Measurements from ENCODE around the gene CNTN5.
A peak's percentile ranks its signal among the peaks of the same experiment; 100 is the strongest.
"Not testable (repeated sequence)": the region's sequence is repeated elsewhere in the genome, so short reads cannot be mapped to it uniquely, and the experiment has no call there.

The CNTN5 gene

DNA sequence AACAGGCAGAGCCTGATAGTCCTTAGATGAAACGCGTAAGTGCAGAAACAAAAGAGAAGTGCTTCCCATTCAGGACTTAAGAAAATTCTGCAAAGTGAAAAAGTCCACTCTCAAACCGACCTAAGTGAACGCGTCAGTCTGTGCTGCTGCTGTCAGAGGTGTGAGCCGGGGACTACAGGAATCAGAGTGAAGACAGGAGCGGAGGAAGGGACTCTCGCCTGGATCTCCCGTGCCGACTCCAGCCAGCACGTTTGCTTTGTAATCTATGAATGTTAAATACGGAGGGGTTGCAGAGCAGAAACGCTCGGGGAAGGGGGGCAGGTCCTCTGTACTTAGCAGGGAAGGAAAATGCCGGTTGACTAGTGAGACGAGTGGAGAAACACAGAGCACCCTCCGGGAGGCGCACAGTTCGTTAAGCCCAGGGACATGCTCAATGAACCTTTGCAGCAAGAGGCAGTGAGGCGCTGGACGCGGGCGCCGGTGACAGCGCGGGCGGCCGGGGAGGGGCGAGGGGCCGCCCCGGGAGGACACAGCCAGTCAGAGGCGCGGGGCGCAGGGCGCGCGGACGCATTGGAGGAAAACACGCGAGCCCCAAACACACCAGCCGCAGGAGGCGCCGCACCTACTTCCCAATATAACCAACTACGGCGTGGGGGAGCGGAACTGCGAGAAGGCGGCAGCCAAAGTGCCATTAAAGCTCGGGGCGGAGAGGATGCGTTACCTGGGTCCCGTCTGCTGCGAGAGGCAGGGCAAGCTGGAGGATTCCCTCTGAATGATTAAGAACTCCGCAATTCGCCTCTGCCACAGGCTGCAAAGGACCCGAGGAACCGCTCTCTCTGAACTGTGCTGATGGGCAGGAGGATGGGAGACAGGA, at the start of gene CNTN5:
TSS of gene CNTN5 (plus strand) at position 598 of the 874 bp plus-strand sequence.
- DNase-seq (ENCODE audit: low spot score) = no peak

DNA sequence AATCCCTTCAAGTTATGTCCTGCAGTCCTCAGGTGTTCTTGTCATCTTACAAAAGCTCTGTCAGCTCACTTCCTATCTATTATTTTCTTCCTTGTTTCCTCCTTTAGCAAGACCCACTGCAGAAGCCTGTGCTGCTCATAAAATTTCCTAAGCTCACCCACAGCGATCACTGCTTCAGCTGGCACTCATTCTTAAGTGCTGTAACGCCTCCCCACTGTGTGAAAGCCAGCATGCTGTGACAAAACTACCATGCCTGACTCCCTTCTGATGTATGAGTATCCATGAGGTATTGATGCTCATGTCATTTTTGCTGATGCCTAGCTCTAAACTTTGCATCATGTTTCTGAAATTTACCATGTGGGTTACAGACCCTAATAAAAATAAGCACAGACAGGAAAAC, 41.5 kb upstream of the CNTN5 start:
- no peak for DNase-seq (ENCODE audit: low spot score)

DNA sequence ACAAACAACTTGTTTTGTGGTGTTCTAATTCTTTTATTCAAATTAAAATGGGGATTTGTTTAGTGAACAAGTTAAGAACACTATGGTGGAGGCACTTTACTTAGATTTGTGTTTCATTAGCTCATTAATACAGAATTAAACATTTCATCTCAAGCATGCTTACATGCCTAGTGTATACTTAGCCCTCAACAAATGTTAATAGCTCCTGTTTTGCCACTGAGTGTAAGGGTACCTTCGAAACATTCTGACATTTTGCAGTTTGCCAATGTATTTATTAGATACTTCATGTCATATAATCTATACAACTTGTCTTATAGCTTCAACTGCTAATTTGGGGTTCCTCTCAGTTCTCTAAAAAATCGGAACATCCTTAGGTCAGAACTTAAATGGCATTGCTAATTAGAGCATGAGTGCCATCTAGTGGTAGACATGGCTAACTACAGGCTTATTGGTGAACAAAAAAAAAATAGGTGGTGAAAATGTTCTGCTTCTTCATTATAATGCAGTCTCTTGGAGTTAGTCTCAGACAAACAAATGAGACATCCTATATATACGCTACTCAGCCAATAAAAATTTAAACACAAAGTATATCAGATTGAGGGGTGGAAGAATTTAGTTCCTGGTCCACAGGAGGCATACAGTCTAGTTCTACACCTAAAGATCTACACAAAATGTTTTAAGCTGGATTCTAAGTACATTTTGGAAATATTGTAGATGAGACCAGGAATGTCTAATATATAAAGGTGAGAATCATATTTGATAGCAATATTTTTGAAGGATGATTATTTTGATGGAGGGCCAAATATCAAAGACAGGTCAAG, 4.9 kb upstream of the CNTN5 start:
- peak; percentile 22 for DNase-seq (ENCODE audit: low spot score)

DNA sequence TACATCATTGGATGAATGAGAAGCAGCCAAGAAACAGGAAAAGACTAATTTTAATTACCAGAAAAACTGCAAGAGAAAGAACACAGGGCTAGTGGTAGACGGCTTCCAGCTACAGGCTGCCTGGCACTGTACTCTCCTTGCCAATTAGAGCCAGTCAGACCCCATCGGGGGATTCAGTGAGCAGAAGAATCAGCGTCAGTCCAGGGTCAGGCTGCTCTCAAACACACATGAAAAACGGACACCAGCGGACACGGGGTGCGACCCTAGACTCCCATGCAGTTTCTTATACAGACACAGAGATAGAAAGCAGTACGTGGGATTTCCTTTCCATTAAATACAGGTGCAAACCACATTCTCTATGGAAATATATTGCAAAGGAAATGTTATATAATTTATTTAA, 1.1 kb upstream of the CNTN5 start:
- DNase-seq (ENCODE audit: low spot score) = no peak

DNA sequence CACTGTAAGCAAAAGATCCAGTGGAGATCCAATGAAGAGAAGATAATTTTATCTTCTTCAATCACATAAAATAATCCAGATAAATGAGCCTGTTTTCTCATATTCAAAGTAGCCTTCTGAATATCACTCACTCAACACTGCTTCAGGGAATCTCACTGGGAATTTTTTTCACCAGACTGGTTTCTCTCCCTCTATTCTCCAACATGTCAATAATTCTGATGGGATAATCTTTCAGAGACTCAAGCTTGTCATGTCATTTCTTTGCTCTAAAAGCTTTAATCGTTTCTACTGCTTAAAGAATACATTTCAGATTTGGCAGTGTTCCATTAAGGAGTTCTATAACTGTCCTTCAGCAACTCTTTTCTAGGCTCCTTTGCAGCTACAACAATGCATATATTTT, 16.3 kb downstream of the CNTN5 start:
- no peak for DNase-seq (ENCODE audit: low spot score)

DNA sequence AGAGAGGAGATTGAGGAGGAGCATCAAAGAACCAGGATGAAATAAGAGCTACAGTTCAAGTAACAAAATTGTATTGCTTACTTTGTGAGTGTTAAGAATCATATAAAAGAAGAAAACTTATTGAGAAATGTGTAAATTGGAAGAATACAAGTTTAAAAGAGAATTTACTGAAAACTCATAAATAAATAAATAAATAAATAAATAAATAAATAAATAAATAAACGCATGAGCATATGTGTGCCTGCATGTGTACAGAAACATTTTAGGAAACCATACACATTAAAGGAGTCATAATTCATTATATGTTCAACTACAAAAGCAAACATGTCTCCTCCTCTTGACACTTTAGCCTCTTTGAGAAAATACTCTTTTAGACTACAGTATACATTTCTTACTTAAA, 42.6 kb downstream of the CNTN5 start:
- no peak for DNase-seq (ENCODE audit: low spot score)

DNA sequence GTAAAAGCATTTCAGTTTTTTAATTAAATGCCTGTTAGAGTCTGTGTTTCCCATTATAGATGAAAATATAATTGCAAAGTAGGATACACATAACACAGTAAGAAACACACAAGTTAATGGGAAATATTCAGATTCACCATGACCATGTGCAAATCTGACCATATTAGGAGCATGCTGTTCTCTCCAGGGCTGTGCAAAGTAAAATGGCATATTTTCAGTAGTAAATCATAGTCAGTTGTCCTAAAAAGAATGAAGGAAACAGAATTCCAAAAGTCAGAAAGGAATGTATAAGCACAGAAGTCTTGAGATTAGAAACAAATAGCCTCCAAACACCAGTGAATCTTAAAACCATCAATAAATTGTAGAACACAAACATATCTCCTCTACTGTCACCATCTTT, 44.4 kb downstream of the CNTN5 start:
- DNase-seq (ENCODE audit: low spot score) = no peak

DNA sequence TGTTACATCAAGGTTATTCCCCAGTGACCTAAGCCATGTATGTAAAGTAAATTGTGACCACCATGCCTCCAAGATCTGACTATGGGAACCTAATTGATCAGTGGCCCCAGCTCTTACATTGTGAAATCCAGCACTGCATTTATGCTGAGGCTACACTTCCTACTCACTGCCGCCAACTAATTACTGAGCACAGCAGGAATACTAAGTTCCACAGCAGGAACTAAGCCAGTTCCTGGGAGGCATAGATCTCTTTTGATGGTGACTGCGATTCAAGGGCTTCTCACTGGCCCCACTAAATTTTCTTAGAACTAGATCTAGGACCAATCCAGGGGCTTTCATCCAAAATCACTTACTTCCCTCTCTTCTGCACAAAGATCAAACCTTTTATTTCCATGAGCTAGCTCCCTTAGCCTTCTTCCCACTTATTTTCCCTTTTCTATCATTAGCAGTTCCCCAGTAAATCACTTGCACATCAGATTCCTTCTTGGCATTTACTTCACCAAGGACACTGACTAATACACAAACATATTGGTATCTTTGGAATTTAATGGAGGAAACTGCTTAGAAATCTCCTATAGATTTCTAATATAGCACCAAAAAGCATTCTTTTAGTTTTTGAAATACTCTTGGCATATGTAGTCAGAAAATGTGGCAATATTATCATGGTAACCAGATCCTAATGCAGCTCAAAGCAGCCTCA, 46.0 kb downstream of the CNTN5 start:
- no peak for DNase-seq (ENCODE audit: low spot score)

DNA sequence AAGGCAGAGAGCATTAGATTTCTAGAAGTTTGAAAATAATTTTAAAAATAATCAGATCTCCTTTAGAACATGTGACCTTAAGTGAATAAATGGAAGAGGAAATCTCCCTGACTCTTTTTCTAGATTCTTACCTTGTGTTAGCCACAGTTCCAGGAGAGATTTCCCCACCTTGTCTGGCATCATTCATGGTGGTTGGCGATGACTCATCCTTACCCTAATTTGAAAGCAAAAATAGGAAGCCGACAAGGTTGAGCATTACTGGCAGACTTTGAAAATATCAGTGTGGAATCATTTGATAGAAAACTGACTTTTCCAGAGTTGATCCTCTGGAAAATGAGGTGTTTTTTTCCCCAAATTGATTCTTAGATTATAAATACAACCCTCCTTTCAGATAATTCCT, 48.1 kb downstream of the CNTN5 start:
- DNase-seq (ENCODE audit: low spot score) = no peak

DNA sequence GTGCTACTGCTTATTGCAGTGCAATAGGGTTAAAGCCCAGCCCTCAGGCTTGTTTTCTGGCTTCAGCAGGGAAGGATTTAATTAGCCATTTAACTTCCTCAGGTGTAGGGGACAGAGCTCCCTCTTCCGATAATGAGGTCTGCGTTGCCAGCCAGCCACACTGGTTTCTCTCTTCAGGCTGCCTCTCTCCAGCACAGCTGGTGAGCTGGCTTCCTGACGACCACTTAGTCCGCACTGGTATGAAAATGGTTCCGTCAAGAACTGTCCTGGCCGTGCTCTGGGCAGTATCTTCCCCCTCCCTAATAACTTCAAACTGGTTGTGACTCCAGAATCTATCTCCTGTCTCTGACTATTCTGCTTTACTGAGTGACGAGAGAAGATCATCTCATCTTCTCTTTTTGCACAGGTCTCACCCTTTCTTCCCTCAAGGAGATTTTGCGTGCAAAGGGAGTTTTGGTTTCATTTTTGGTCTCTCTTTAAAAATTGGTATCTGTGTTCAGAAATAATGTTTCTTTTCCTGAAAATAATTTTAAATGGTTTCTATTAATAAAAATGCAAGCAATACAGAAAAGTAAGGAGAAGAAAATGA, 49.2 kb downstream of the CNTN5 start:
- DNase-seq (ENCODE audit: low spot score) = no peak

DNA sequence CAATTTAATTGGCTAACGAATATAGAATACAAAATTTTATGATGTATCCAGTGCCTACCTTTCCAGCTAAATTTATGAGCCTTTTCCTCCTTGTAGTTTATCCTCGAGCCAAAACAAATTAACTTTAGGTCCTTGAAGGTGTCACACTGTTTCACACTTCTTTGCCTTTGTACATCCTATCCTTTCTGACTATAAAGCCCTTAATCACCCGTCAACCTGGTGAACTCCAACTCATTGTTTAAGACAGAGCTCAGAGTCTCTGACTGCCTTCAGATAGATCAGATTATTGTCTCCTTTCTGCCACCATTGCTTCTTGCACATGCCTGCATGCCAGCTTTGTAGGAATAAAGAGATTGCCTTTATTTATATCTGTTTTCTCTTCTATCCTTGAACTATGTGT, 58.8 kb downstream of the CNTN5 start:
- DNase-seq (ENCODE audit: low spot score) = no peak

DNA sequence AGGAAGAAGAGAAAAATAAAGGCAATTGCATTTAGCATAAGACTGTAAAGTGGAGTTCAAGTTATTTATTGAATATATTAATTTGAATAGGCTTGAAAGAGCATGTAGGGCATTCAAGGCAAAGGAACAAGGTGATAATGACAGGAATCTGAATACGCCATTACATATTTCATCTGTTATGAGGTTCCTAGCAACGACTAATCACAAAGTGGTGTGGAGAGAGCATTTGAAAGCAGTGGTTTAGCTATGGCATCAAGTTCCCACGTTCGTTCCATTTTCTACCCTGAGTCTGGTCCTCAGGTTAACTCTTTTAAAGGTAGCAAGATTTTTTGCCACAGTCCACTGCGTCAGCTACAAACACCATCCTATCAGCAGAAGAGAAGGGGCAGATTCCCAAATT, 59.4 kb downstream of the CNTN5 start:
- DNase-seq (ENCODE audit: low spot score) = no peak

DNA sequence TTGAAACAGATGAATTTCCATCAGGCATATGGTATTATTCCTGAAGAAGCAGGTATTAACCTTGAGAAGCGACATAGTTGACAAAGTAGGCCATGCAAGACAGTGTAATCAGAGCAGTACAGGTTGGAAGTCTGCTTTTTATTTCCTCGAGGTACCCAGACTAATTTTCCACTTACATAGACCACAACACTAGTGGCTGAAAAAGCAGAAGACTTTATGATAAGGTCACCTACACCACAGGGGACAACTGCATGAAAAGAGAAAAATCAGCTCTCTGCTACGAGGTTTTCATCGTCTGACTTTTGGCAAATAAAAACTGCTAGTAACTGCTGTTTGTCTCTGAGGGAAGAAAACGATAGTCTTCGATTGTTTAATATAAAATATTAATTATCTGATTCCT, 77.5 kb downstream of the CNTN5 start:
- no peak for DNase-seq (ENCODE audit: low spot score)

DNA sequence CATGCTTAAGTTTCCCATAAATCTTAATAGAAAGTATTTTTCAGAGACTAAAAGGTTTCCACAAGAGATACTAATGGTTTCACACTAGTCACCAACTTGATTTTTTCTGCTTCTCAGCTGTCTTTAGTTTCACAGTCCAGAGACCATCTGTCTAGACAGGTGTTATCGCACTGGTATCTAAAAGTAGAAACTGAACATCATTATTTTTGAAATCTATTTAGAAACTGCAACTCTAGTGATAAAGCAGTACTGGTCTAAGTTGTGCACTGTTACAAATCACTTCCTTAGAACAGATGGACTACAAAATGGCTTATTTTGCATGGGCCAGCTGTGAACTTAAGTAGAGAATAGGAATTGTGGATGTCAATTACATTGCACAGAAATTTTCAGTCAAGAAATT, 78.0 kb downstream of the CNTN5 start:
- no peak for DNase-seq (ENCODE audit: low spot score)

DNA sequence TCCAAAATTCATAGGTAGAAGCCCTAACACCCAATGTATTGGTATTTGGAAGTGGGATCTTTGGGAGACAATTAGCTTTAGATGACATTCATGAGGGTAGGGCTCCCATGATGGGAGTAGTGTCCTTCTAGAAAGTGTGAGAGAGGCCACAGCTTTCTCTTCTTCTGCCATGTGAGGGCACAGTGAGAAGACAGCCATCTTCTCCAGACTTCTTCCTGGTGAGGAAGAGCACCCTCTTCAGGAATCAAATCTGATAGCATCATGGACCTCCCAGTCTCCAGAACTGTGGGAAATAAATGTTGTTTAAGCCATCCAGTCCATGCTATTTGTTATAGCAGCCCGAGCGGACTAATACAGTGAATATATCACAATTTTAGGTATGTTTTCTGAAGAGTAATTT, 96.9 kb downstream of the CNTN5 start:
- DNase-seq (ENCODE audit: low spot score) = no peak

DNA sequence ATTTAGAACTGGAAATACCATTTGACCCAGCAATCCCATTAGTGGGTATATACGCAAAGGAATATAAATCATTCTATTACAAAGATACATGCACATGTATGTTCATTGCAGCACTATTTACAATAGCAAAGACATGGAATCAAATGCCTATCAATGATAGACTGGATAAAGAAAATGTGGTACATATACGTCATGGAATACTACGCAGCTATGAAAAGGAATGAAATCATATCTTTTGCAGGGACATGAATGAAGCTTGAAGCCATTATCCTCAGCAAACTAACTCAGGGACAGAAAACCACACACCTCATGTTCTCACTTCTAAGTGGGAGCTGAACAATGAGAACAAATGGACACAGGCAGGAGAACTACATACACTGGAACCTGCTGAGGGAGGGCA, 113.1 kb downstream of the CNTN5 start:
- not testable (repeated sequence) for DNase-seq (ENCODE audit: low spot score)

DNA sequence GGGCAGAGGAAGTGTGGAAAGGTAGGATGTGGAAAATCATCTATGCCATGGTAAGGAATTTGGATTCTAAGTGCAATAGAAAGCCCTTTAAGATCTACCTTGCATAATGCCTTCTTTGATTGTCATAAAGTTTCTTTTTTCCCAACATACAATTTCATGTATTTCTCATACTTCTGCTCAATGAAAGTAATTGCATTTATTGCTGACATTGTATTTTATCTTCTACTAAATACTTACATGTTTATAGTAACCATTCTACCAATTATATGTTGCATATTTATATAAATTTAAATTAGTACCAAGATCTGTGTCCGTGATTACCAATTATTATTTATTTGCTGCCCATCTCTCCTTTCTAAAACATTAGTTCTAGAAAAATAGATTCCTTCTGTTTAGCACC, 114.8 kb downstream of the CNTN5 start:
- DNase-seq (ENCODE audit: low spot score) = no peak

DNA sequence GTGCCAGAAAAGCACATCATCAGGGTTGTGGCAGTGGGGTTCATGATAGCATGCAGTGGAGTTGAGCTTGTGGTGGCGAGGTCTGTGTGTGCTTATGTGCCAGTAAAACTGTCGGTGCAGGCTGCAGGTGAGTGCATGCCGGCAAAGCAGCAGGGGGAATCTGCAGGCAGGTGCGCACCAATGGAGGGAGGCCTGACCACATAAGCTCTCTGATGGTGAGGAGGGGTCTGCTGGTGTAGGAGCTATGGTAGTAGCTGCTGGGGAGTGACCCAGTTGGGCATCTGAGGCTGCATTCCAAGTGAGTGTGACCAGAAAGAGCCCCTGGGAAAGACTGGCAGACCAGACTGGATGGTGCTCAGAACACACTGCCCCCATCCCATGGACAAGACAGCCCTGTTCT, 121.5 kb downstream of the CNTN5 start:
- DNase-seq (ENCODE audit: low spot score) = no peak

DNA sequence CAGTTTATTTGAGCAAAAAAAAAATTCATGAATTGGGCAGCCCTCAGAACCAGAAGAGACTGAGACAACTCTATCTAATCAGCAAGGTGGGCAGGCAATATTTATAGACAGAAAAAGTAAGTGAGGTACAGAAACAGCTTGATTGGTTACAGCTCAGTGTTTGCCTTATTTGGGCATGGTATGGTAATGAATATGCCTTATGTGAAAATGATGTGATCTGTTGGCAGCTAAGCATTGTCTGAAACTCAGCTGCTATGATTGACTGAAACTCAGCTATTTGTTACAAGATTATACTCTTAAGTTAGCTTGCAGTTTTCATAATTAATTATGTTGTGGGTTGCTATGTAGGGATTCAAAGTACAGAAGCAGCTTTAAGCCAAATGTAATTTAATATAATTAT, 127.6 kb downstream of the CNTN5 start:
- no peak for DNase-seq (ENCODE audit: low spot score)

DNA sequence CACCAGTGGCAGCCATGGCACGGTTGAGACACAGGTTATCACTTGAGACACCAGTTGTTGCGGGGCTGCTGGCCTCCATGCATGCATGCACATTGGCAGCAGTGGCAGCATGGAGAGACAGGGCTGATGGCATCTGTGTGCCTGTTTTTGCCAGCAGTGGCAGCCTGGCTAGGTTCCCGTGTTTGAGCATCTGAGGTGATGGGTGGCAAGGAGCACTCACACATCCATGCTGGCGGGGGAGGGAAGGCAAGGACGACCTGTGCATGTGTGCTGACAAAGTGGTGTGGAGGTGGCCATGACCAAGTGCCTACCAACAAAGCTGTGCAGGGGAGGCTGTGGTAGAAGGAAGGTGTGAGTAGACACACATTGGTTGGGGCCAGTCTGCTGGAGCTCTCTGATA, 133.5 kb downstream of the CNTN5 start:
- DNase-seq (ENCODE audit: low spot score) = no peak

DNA sequence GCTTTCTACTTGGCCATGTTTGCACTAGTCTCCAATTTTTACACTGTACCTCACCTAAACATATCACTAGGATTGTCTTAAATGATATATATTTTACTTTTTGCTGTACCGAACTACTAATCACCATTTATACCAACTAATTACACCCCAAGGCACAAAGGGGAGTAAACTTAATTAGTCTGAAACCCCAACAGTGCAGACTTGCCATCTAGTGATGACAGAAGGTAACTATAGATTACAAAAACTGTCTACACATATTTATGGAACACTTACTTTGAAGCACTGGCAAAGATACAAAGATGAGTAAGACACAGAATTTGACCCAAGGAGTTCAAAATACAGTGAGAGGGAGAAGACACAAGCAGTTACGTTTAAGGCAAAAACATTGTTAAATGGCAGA, 139.7 kb downstream of the CNTN5 start:
- DNase-seq (ENCODE audit: low spot score) = no peak

DNA sequence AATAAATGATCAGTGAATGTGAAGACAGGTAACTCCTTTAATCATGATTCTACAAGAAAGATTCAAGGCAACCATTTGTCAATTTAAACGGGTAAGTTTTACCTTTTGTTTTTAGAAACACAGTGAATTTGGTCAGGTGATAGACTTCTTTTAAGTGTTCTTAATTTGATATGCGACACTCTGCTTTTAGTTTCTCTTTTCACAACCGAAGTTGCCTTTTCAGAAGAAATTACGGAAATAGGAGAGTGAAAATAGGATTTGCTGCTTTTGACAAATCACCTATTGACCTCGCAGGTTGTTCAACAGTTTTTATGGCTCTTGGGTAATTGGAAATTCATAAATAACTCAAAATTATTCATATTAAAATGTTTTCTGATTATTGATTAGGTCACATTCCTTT, 142.1 kb downstream of the CNTN5 start:
- no peak for DNase-seq (ENCODE audit: low spot score)

All from germinal center (tissue), 1 donor.